HFFc6 (cell line): ENCODE measurements around the gene ATP6AP1. TPM values are rescaled to one million over a fixed set of nuclear protein-coding genes. Genes with fewer than 3 reads are reported as not detected.

Source experiments
- DNase-seq: peaks from one replicate; pipeline ENCODE4 v3.0.0-alpha.2; 2018
- H3K27ac Mint-ChIP-seq: 2 replicates; pipeline ENCODE4 v1.8.0; 2020; ENCODE audit warnings: mild to moderate bottlenecking, mixed read lengths
- H3K27me3 Mint-ChIP-seq: 2 replicates; pipeline ENCODE4 v1.8.0; 2021; ENCODE audit warnings: mild to moderate bottlenecking, moderate library complexity, mixed read lengths; ENCODE audit not compliant: insufficient read depth
- H3K36me3 Mint-ChIP-seq: 2 replicates; pipeline ENCODE4 v1.8.0; 2021; ENCODE audit warnings: low read depth, mixed read lengths
- H3K4me1 Mint-ChIP-seq: 2 replicates; pipeline ENCODE4 v1.8.0; 2020; ENCODE audit warnings: low read depth, mixed read lengths
- H3K4me3 Mint-ChIP-seq: 2 replicates; pipeline ENCODE4 v1.8.0; 2020; ENCODE audit warnings: mild to moderate bottlenecking, moderate library complexity, mixed read lengths
- H3K9me3 Mint-ChIP-seq: 2 replicates; pipeline ENCODE4 v1.8.0; 2020; ENCODE audit warnings: mild to moderate bottlenecking, mixed read lengths
- total RNA-seq, 6 experiments: library from RNA; stranded (reverse); fragmentation: NEBNext Ultra II Directional; extraction: Animal tissue kit (Norgen Biotek cat#: 25700); gene quantifications; 2 replicates in 1 of 6; 3 replicates in 5 of 6; pipeline ENCODE4 v1.2.3, GENCODE V29; 2021
- TF ChIP-seq, protein P1 (sequence below): fragments of 200-600 bp; sonication (generic); IDR thresholded peaks from 2 replicates; pipeline ENCODE4 v1.5.0; 2021; ENCODE audit warnings: antibody characterized with exemption, mild to moderate bottlenecking

Gene ATP6AP1
- total RNA-seq, 6 experiments from 2014 or later: 107 to 154 (median 123) TPM

DNA sequence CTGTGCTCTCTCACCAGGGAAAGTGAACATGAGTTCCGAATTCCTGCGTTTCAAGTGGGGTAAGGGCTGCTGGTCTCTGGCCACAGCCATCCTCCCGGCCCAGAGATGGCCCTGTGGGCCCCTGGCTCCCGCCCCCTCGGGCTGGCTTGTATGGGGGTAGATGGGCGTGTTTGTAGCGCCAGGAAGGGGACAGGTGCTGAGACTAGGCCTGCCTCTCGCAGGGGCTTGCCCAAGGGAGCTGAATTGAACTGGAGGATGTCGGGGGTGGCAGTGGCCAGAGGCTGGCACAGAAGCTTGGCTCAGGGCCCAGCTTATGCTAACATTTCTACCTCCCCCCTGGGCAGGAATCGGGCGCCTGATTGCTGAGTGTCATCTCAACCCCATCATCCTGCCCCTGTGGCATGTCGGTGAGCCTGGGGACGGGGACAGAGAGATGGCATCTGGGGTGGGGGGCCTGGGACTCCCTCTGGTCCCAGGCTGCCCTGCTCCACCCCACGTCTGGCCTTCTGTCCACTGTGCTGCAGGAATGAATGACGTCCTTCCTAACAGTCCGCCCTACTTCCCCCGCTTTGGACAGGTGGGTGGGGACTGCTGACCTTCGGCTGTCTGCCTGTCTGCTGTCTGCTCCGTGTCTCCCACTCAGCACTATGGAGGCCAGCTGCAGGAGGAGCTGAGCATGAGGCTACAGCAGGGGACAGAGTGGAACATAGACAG lies 8.6 kb upstream of the ATP6AP1 start:
- Mint-ChIP-seq H3K27me3 (no peaks in the 10 kb centered on the region), H3K4me1 (no peaks in the 10 kb centered on the region), H3K27ac (no peak overlapping the region), H3K36me3 (no peaks in the 10 kb centered on the region; the same call in 1 of the 2 replicates), H3K9me3 (no peaks in the 10 kb centered on the region), H3K4me3 (no peak overlapping the region)
- DNase-seq: no peak
- TF ChIP-seq, protein P1, sequence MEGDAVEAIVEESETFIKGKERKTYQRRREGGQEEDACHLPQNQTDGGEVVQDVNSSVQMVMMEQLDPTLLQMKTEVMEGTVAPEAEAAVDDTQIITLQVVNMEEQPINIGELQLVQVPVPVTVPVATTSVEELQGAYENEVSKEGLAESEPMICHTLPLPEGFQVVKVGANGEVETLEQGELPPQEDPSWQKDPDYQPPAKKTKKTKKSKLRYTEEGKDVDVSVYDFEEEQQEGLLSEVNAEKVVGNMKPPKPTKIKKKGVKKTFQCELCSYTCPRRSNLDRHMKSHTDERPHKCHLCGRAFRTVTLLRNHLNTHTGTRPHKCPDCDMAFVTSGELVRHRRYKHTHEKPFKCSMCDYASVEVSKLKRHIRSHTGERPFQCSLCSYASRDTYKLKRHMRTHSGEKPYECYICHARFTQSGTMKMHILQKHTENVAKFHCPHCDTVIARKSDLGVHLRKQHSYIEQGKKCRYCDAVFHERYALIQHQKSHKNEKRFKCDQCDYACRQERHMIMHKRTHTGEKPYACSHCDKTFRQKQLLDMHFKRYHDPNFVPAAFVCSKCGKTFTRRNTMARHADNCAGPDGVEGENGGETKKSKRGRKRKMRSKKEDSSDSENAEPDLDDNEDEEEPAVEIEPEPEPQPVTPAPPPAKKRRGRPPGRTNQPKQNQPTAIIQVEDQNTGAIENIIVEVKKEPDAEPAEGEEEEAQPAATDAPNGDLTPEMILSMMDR: no peak

GRCh38 chrX:154420402-154420756 lies 8.1 kb upstream of the ATP6AP1 start:
- DNase-seq: no peak
- no peak overlapping the region for H3K4me3 Mint-ChIP-seq
- no peaks in the 10 kb centered on the region; the same call in 1 of the 2 replicates for H3K36me3 Mint-ChIP-seq
- no peaks in the 10 kb centered on the region for H3K9me3 Mint-ChIP-seq
- TF ChIP-seq, protein P1: no peak
- no peaks in the 10 kb centered on the region for H3K27me3 Mint-ChIP-seq
- no peaks in the 10 kb centered on the region for H3K4me1 Mint-ChIP-seq
- H3K27ac Mint-ChIP-seq: no peak overlapping the region

- no peaks in the 10 kb centered on the region for H3K36me3 Mint-ChIP-seq
- no peaks in the 10 kb centered on the region for H3K9me3 Mint-ChIP-seq
- peaks cover 18% of the 10 kb centered on the region for H3K4me1 Mint-ChIP-seq
- H3K27ac Mint-ChIP-seq: no peak overlapping the region
- H3K27me3 Mint-ChIP-seq: peaks cover 3% of the 10 kb centered on the region
- no peak for DNase-seq
- TF ChIP-seq, protein P1: no peak
- no peak overlapping the region for H3K4me3 Mint-ChIP-seq
Observed at GRCh38 chrX:154426916-154427770, 1.3 kb upstream of the ATP6AP1 start.

GRCh38 chrX:154429711-154430110 lies 1.2 kb downstream of the ATP6AP1 start:
- H3K9me3 Mint-ChIP-seq: no peaks in the 10 kb centered on the region

GRCh38 chrX:154430479-154430878 lies 2.0 kb downstream of the ATP6AP1 start:
- Mint-ChIP-seq H3K4me1 (peaks cover 18% of the 10 kb centered on the region), H3K4me3 (peak overlapping the region; percentile 4; the same call in 1 of the 2 replicates), H3K9me3 (no peaks in the 10 kb centered on the region), H3K27ac (no peak overlapping the region), H3K36me3 (no peaks in the 10 kb centered on the region), H3K27me3 (peaks cover 3% of the 10 kb centered on the region)
- TF ChIP-seq, protein P1: no peak
- DNase-seq: no peak

More at GRCh38 chrX:154429711-154430110, 1.2 kb downstream of the ATP6AP1 start:
- H3K27ac Mint-ChIP-seq: peak overlapping the region; percentile 21; the same call in 1 of the 2 replicates
- H3K36me3 Mint-ChIP-seq: no peaks in the 10 kb centered on the region
- TF ChIP-seq, protein P1: no peak
- DNase-seq: no peak
- peaks cover 3% of the 10 kb centered on the region for H3K27me3 Mint-ChIP-seq
- peak overlapping the region; percentile 87 for H3K4me3 Mint-ChIP-seq
- peaks cover 18% of the 10 kb centered on the region for H3K4me1 Mint-ChIP-seq
